Subcutaneous adipose tissue (tissue), 4 donors: ENCODE measurements around the gene SMIM20. TPM values are rescaled to one million over a fixed set of nuclear protein-coding genes. Genes with fewer than 3 reads are reported as not detected.

Source experiments
- CTCF ChIP-seq: fragments of 450-650 bp; IDR thresholded peaks from one replicate; pipeline ENCODE4 v1.5.1; 2016; ENCODE audit warnings: low read depth, mild to moderate bottlenecking, control low read depth, antibody characterized with exemption, moderate library complexity
- total RNA-seq, 4 donors: library from RNA; depleted of rRNA; stranded (reverse); fragments of >200 nt; gene quantifications; one replicate each; pipeline ENCODE4 v1.1.0, GENCODE V29; 2016

The SMIM20 gene
- total RNA-seq, 4 donors from 2014 or later, result 27.3 to 47.8 (median 34.7) TPM

GRCh38 chr4:25941457-25942221 lies 27.6 kb downstream of the SMIM20 start:
- TF ChIP-seq CTCF, result no peak

DNA sequence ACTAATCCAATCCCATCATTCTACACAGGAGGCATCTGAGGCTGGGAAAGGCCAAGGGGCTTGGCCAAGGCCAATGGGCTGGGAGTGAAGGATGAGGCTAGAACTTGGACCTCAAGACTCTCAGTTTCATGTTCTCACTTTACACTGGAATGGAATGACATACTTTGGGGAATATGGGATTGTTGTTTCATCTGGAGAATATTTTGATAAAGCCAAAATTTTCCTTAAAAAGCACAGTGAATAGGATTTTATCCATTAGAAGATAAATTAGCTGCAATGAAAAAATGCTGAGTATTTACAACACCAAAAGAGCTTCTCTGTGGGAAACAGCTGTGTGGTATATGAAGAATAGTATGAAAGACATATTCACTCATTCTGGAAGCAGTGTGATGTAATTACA lies 29.3 kb downstream of the SMIM20 start:
- no peak for TF ChIP-seq CTCF

DNA sequence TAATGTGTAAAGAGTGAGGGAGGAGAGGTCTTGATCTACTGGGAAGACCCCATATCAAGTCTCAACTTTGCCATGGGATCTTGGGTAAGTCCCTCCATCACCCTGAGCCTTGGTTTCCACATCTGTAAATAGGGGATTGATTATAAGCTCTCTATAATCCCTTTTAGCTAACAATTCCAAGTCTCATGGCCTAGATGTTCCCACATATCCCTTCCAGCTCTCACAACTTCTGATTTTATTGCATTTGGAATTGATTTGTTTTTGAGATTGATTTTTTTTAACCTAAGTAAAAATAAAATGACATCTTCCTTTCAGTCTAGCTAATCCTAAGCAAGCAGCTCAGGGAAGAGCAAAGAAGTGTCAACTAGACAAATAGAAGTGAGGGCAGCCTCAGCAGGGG lies 29.8 kb downstream of the SMIM20 start:
- TF ChIP-seq CTCF, result no peak

DNA sequence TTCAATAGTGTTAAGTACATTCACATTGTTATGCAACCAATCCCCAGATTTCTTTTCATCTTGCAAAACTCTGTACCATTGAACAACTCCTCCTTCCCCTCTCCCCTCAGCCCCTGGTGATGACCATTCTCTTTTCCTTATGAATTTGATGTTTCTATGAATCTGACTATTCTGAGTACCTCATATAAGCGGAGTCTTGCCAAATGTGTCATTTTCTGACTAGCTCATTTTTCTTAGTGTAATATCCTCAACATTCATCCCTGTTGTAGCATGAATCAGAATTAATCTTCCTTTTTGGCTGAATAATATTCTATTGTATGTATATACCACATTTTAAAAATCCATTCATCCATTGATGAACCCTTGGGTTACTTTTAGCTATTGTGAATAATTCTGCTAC lies 34.0 kb downstream of the SMIM20 start:
- TF ChIP-seq CTCF, result no peak

- TF ChIP-seq CTCF, result no peak
Observed at GRCh38 chr4:25949173-25949748, 35.2 kb downstream of the SMIM20 start.

- TF ChIP-seq CTCF, result no peak
Observed at GRCh38 chr4:25949994-25950393, 36.0 kb downstream of the SMIM20 start.

- no peak for TF ChIP-seq CTCF
Observed at GRCh38 chr4:25950461-25951389, 36.7 kb downstream of the SMIM20 start.
